Epithelial cell of proximal tubule (primary cell): Measurements from ENCODE around the gene XRCC3. TPM values are rescaled to one million over a fixed set of nuclear protein-coding genes. Genes with fewer than 3 reads are reported as not detected.

Experiments used
- DNase-seq: peaks from one replicate; pipeline ENCODE4 v3.0.0-alpha.2; 2011; ENCODE audit warnings: low read depth
- H3K4me3 ChIP-seq: 2 replicates; pipeline ENCODE4 v1.5.1; 2011; ENCODE audit warnings: low read depth, mild to moderate bottlenecking, low read length
- CTCF ChIP-seq: conservative IDR thresholded peaks from 2 replicates; pipeline ENCODE4 v1.5.1; 2012; ENCODE audit warnings: low read depth, mild to moderate bottlenecking, low read length
- total RNA-seq: library from RNA; depleted of rRNA; stranded (reverse); fragments of >200 nt; gene quantifications from 2 replicates; pipeline ENCODE4 v1.2.3, GENCODE V29; 2015

XRCC3 gene
- total RNA-seq, 1 donor from 2014 or later = 32.5 TPM

GRCh38 chr14:103711516-103712431, 3.5 kb downstream of the XRCC3 start:
- H3K4me3 ChIP-seq = no peak overlapping the region

GRCh38 chr14:103710771-103711377, 4.4 kb downstream of the XRCC3 start:
- no peak overlapping the region for H3K4me3 ChIP-seq
- TF ChIP-seq CTCF = no peak
- no peak for DNase-seq

More at GRCh38 chr14:103711516-103712431, 3.5 kb downstream of the XRCC3 start:
- no peak for TF ChIP-seq CTCF
- DNase-seq = no peak

GRCh38 chr14:103709814-103710213, 5.4 kb downstream of the XRCC3 start:
- no peak overlapping the region for H3K4me3 ChIP-seq
- DNase-seq = no peak
- TF ChIP-seq CTCF = no peak

DNA sequence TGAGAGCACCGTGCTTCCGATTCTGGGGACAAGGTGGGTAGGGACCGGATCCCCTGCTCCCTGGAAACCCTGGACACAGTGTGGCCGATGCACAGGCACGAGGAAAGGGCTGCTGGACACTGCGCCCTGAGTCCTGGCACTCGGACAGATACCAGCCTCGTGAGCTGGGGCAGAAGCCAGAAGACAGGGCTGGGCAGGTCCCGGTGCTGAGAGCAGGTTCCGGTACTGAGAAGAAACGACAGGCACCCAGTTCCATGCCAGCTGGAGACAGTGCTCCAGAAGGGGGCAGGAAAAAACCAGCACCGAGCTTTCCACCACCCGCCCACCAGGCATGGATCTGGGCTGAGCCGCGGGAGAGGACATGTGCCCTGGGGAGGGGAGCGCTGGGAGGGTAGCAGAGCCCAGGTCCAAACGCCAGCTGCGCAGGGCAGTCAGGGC, 6.5 kb downstream of the XRCC3 start:
- DNase-seq = no peak
- TF ChIP-seq CTCF = no peak
- no peak overlapping the region for H3K4me3 ChIP-seq

GRCh38 chr14:103707329-103708263, 7.7 kb downstream of the XRCC3 start:
- H3K4me3 ChIP-seq = no peak overlapping the region
- DNase-seq = no peak
- no peak for TF ChIP-seq CTCF

GRCh38 chr14:103706551-103707328, 8.5 kb downstream of the XRCC3 start:
- no peak for DNase-seq
- no peak overlapping the region for H3K4me3 ChIP-seq
- TF ChIP-seq CTCF = no peak
